ENCODE data around the gene AATF.

Gene AATF

GRCh38 chr17:37037590-37038155, 88.9 kb downstream of the AATF start:
- in situ Hi-C loops (cut with MboI; ENCODE audit: low sequenced_read_pairs): no loop called here

DNA sequence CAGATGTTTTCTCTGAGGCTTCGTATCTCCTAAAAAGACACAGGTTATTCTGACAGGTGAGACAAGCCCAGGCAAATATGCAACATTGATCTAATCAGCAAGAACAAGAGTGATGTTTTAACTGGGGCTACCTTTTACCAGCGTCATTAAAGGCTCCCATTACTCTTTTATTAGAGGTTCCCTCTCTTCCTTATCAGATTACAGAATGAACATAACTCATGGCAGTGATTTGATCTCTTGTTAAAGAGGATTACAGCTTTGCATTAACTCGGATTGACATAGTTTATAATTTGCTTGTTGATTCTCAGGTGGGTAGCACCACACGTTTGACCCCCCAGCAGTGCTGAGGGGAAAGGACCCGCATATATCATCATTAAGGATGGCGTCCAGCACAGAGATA, 90.5 kb downstream of the AATF start:
- in situ Hi-C loops (cut with MboI; ENCODE audit: low sequenced_read_pairs): no loop called here

DNA sequence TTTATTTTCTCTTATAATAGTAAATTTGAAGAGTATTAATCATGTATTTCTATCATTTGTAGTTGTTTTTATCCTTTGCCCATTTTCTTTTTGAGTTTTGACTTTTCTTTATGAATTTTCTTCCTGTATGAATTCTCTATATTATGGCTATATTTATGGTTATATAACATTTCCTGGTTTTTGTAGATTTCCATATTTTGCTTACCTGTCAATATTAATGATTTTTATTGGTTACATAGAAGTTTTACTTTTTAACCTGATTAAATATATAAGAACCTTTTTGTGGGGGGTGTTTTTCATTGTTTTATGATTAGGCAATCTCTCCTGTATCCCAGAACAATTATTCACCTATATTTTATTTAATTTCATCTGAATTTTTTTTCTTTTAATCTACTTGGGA, 93.2 kb downstream of the AATF start:
- in situ Hi-C loops (cut with MboI; ENCODE audit: low sequenced_read_pairs): no loop called here

DNA sequence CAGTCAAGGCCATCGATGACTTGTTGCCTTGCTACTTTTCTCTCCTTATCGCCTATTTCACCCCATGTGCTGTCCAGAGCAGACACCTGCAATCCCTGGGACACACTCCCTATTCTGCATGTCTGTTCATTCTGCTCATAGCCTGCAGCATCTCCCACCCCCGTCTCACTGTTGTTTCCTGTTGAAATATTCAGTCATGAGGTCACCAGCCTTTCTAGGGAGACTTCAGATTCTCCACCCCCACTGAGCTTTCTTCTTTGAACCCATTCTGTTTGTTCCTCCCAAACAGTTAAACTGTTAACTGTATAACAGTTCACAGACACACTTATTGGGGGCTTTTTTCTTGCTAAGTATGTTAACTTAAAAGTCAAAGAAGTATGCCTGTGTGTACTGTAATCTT, 94.4 kb downstream of the AATF start:
- in situ Hi-C loops (cut with MboI; ENCODE audit: low sequenced_read_pairs): no loop called here

GRCh38 chr17:37045351-37045922, 96.7 kb downstream of the AATF start:
- in situ Hi-C loops (cut with MboI; ENCODE audit: low sequenced_read_pairs): no loop called here

DNA sequence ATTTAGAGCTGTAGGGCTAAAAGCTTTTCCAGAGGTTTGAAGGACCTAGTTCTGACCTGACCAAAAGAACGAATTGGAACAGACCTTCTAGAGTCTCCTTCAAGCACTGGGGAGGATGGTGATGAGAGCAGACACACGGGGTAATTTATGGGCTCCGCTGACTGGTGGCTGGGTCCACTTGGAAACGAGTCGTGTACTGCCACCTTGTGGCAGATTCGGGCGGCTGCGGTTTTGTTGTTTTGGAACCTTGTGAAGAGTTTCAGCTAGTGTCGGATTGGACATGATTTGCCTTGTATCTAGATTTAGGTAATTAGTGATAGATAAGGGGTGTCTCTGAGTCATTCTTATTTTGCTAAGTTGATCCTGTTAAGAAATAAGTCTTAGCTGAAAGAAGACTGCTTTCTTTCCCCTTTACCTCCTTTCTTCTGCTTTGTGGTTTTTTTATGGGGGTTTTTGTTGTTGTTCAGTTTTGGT, 98.9 kb downstream of the AATF start:
- in situ Hi-C loops (cut with MboI; ENCODE audit: low sequenced_read_pairs): no loop called here

- in situ Hi-C loops (cut with MboI; ENCODE audit: low sequenced_read_pairs): no loop called here
Observed at GRCh38 chr17:37048811-37049210, 100.1 kb downstream of the AATF start.

DNA sequence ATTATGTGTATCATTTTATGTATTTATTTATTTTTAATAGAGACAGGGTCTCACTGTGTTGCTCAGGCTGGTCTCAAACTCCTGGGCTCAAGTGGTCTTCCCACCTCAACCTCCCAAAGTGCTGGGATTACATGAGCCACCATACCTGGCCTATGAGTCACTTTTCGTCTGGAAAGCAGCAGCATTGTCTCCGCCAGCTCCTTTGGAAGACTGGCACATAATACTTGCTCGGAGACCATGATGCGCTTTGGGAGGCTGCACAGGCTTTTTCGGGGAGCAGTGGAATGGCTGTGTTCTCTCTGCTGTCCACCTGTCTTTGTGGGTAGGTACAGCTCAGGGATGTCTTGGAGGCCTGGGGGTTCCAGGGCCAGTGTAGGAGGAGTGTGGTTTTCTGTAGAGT, 102.2 kb downstream of the AATF start:
- in situ Hi-C loops (cut with MboI; ENCODE audit: low sequenced_read_pairs): no loop called here

GRCh38 chr17:37051381-37051780, 102.6 kb downstream of the AATF start:
- in situ Hi-C loops (cut with MboI; ENCODE audit: low sequenced_read_pairs): no loop called here

GRCh38 chr17:37051833-37052232, 103.1 kb downstream of the AATF start:
- in situ Hi-C loops (cut with MboI; ENCODE audit: low sequenced_read_pairs): no loop called here

DNA sequence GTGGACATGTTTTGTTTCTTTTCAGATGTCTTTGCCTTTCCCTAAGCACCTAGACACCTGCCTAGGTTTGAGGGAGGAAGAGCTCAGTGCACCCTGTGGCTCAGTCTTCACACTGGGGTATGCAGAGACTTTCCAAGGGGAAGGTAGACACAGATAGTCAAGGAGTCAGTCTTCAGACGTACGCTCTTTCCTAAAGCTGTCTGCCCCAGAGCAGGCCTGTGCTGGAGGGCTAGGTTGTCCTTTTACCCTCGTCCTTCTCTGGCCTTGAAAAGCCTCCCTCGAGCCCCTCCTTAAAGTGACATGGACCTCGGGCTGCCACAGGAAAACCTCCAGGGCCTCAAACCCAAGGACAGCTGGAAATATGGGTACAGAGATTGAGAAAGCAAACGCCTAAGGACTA, 103.7 kb downstream of the AATF start:
- in situ Hi-C loops (cut with MboI; ENCODE audit: low sequenced_read_pairs): no loop called here

DNA sequence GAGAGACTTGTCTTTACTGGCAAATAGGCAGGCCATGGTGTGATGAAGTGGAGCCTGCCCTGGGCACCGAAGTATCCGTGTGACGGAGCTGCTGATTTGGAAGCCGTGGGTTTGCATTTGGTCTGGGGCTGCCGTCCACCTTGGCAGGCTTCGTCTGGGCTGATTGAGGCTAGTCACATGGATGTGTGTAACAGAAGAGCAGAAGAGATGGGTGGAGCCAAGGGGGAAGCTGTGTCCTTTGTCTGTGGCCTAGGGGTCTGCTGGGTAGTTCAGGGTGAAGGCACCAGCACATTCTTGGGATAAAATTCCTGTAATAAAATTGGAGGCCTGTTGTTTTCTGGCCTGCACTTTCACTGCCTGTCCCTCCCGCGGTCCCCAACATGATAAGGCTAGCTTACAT, 106.1 kb downstream of the AATF start:
- in situ Hi-C loops (cut with MboI; ENCODE audit: low sequenced_read_pairs): no loop called here

- in situ Hi-C loops (cut with MboI; ENCODE audit: low sequenced_read_pairs): no loop called here
Observed at GRCh38 chr17:37056622-37057021, 107.9 kb downstream of the AATF start.

- in situ Hi-C loops (cut with MboI; ENCODE audit: low sequenced_read_pairs): no loop called here
Observed at GRCh38 chr17:37059493-37059892, 110.7 kb downstream of the AATF start.

GRCh38 chr17:37060094-37060493, 111.3 kb downstream of the AATF start:
- in situ Hi-C loops (cut with MboI; ENCODE audit: low sequenced_read_pairs): no loop called here

GRCh38 chr17:37060928-37061327, 112.2 kb downstream of the AATF start:
- in situ Hi-C loops (cut with MboI; ENCODE audit: low sequenced_read_pairs): no loop called here

GRCh38 chr17:37062021-37062420, 113.3 kb downstream of the AATF start:
- in situ Hi-C loops (cut with MboI; ENCODE audit: low sequenced_read_pairs): no loop called here

GRCh38 chr17:37064206-37064605, 115.5 kb downstream of the AATF start:
- in situ Hi-C loops (cut with MboI; ENCODE audit: low sequenced_read_pairs): no loop called here

DNA sequence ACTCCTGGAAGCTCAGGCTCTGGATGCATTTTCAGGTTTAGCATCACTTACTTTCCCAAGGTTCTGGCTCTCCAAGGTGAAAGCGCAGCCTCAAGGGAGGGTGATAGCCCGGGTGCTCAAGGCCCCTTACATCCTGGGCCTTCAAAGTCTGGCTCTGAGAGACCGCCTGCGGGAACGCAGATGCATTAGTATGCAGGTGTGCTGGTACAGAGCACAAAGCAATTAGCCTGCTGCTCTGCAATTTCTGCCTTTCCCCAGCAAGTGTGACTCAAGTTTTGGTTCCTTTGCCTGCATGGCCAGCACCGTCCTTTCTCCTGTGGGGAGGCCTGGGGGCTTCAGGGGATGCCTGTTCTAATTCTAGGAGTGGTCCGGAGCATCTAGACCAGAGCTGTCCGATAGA, 116.2 kb downstream of the AATF start:
- in situ Hi-C loops (cut with MboI; ENCODE audit: low sequenced_read_pairs): no loop called here

DNA sequence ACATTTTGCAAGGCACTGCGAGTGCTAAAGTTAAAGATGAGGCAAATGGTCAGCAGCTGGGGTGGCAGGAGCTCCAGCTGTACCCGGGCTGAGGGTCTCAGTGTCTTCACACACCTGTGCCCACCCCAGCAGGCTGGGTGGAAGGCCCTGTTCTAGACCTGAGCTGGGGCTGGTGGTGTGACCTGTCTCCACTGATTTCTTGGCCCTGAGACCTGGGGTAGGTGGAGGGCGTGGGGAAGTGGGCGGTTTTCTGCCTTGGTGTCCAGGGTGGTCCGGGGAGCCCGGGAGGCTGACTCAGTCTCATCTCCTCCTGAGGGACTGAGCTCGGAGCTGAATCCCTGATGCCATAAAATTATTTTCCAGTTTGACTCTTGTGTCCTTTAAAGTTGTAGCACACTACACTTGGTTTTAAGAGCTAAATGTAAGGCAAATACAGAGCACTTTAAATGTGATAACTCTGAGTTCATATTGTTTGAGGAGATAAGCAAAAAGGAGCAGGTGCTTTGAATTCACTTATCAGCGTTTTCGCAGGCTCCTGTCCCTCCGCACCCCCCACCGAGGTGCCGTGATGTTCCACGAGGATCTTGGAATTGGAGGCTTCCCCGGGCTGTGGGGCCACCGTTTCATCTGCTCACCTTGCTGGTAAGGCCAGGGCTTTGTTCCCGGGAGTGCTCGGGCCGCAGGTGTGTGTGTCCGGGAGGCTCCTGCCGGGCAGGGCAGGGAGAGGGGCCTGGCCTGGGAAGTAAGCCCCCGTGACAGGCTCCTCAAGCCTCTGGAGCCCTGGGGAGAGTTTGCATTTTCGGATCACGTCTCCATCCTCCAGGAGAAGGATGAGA, 117.0 kb downstream of the AATF start:
- in situ Hi-C loops (cut with MboI; ENCODE audit: low sequenced_read_pairs): no loop called here

- in situ Hi-C loops (cut with MboI; ENCODE audit: low sequenced_read_pairs): no loop called here
Observed at GRCh38 chr17:37066322-37067255, 117.8 kb downstream of the AATF start.

Data from hTERT RPE-1 (cell line).